Loucy (cell line): Measurements from ENCODE around the gene CDT1.
"Not testable (repeated sequence)": the region's sequence is repeated elsewhere in the genome, so short reads cannot be mapped to it uniquely, and the experiment has no call there.

Source experiments
- EZH2phosphoT487 ChIP-seq: fragments of 200-600 bp; IDR thresholded peaks from 2 replicates; pipeline ENCODE4 v1.6.1; 2018; ENCODE audit warnings: antibody characterized with exemption, mild to moderate bottlenecking, moderate library complexity, borderline replicate concordance
- TF ChIP-seq, protein P1 (sequence below): fragments of 200-600 bp; sonication (generic); conservative IDR thresholded peaks from 2 replicates; pipeline ENCODE4 v1.5.1; 2014; ENCODE audit warnings: mild to moderate bottlenecking, antibody characterized with exemption, low read length

DNA sequence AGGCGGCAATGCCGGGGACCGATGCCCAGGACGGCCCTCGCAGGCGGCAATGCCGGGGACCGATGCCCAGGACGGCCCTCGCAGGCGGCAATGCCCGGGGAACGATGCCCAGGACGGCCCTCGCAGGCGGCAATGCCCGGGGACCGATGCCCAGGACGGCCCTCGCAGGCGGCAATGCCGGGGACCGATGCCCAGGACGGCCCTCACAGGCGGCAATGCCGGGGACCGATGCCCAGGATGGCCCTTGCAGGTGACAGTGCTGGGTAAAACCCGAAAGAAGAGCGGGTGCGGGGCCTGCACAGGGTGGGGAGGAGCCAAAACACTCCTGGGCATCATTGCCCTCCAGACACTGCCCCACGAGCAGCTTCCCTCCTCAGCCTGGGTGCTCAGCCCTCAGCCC lies 20.1 kb downstream of the CDT1 start:
- TF ChIP-seq, protein P1, sequence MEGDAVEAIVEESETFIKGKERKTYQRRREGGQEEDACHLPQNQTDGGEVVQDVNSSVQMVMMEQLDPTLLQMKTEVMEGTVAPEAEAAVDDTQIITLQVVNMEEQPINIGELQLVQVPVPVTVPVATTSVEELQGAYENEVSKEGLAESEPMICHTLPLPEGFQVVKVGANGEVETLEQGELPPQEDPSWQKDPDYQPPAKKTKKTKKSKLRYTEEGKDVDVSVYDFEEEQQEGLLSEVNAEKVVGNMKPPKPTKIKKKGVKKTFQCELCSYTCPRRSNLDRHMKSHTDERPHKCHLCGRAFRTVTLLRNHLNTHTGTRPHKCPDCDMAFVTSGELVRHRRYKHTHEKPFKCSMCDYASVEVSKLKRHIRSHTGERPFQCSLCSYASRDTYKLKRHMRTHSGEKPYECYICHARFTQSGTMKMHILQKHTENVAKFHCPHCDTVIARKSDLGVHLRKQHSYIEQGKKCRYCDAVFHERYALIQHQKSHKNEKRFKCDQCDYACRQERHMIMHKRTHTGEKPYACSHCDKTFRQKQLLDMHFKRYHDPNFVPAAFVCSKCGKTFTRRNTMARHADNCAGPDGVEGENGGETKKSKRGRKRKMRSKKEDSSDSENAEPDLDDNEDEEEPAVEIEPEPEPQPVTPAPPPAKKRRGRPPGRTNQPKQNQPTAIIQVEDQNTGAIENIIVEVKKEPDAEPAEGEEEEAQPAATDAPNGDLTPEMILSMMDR = not testable (repeated sequence)
- TF ChIP-seq EZH2phosphoT487 = not testable (repeated sequence)
